ENCODE data around the gene SMCO3.

- TF ChIP-seq CTCF (IDR thresholded peaks at IDR 0.05) (no peak), POLR2A (IDR thresholded peaks at IDR 0.05) (no peak)
Measured at GRCh38 chr12:14772946-14773345, 41.0 kb downstream of the SMCO3 start.

Data from Peyer's patch (tissue), 4 donors.